AML-193 (cell line): ENCODE measurements around the gene MARCKSL1.
"Not testable (repeated sequence)": the region's sequence is repeated elsewhere in the genome, so short reads cannot be mapped to it uniquely, and the experiment has no call there.

Experiments
- DNase-seq, 2 experiments: peaks; one replicate each; lab custom pipeline; 2025; lab: John Stamatoyannopoulos, UW

MARCKSL1 gene

GRCh38 chr1:32289256-32289655, 46.8 kb downstream of the MARCKSL1 start:
- DNase-seq: no peak

GRCh38 chr1:32286763-32287162, 49.3 kb downstream of the MARCKSL1 start:
- DNase-seq: no peak

GRCh38 chr1:32285658-32286057, 50.4 kb downstream of the MARCKSL1 start:
- no peak for DNase-seq

GRCh38 chr1:32284777-32285176, 51.3 kb downstream of the MARCKSL1 start:
- DNase-seq: not testable (repeated sequence)
